Measurements from ENCODE around the gene WBP4. TPM values are rescaled to one million over a fixed set of nuclear protein-coding genes. Genes with fewer than 3 reads are reported as not detected.

Gene WBP4
- polyA plus RNA-seq, 3 donors: 2.8 to 3.8 (median 3.7) TPM

DNA sequence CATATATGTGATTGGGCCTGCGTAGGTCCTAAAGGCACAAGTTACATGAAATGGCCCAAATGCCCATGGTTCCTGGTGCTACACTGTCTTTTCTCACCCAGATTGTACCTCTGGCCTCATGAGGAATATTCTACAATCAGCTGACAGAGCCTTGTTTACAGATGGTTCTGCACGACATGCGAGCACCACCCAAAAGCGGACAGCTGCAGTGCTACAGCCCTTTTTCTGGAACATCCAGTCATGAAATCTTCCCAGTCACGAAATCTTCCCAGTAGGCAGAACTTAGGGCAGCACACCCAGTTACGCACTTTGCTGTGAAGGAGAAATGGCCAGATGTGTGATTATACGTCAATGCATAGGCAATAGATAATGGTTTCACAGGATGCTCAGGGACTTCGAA lies 34.5 kb upstream of the WBP4 start:
- H4K20me1 ChIP-seq (ENCODE audit: insufficient read depth, low read length): peaks cover 32% of the 10 kb centered on the region
- no peaks in the 10 kb centered on the region for H3K27me3 ChIP-seq (ENCODE audit: control insufficient read depth in 2 of 2, insufficient read depth in 2 of 2, low read length in 2 of 2)
- H3K4me1 ChIP-seq (ENCODE audit: control insufficient read depth in 1 of 2, insufficient read depth in 2 of 2, low read length in 2 of 2): peaks cover 6 to 10% of the 10 kb centered on the region in 2 donors
- no peaks in the 10 kb centered on the region for H3K9me3 ChIP-seq (replicated peaks in 1 of 2; ENCODE audit: control insufficient read depth in 1 of 2, insufficient read depth in 1 of 2, low read length in 2 of 2)
- H3K4me1 Mint-ChIP-seq: peaks cover 22% of the 10 kb centered on the region
- H3K79me2 ChIP-seq (ENCODE audit: insufficient read depth, low read length): peaks cover 99% of the 10 kb centered on the region
- no peak overlapping the region for H3K4me2 ChIP-seq (replicated peaks; ENCODE audit: extremely low read depth, low read length, poor library complexity, severe bottlenecking)
- H3K9ac ChIP-seq (ENCODE audit: insufficient read depth, low read length, poor library complexity, severe bottlenecking): no peak overlapping the region
- H3K4me3 ChIP-seq (replicated peaks in 1 of 3; ENCODE audit: low read depth in 2 of 3, low read length in 3 of 3): no peak overlapping the region
- TF ChIP-seq CTCF (IDR thresholded peaks at IDR 0.05): no peak
- 100% methylated on average over 6 of the region's 8 CpGs for WGBS (ENCODE audit: insufficient coverage)
- no peak for DNase-seq
- intact Hi-C loops (cut with micrococcal nuclease): no loop called here
- H3K36me3 Mint-ChIP-seq: peaks cover 10 to 21% of the 10 kb centered on the region in 2 donors
- no peak overlapping the region for H3K4me3 Mint-ChIP-seq
- H3K9me3 Mint-ChIP-seq: no peaks in the 10 kb centered on the region
- H2AFZ ChIP-seq (ENCODE audit: insufficient read depth, low read depth, low read length, poor library complexity, severe bottlenecking): no peak overlapping the region
- no peak overlapping the region for H3K27ac ChIP-seq (ENCODE audit: low read depth in 1 of 2, low read length in 2 of 2)
- peaks cover 0 to 10% of the 10 kb centered on the region in 2 donors for H3K36me3 ChIP-seq (replicated peaks in 1 of 2; ENCODE audit: control insufficient read depth in 1 of 2, insufficient read depth in 2 of 2, low read length in 2 of 2)
- H3K27ac Mint-ChIP-seq: no peak overlapping the region
- H3K27me3 Mint-ChIP-seq (ENCODE audit: low read depth in 3 of 3): no peaks in the 10 kb centered on the region

DNA sequence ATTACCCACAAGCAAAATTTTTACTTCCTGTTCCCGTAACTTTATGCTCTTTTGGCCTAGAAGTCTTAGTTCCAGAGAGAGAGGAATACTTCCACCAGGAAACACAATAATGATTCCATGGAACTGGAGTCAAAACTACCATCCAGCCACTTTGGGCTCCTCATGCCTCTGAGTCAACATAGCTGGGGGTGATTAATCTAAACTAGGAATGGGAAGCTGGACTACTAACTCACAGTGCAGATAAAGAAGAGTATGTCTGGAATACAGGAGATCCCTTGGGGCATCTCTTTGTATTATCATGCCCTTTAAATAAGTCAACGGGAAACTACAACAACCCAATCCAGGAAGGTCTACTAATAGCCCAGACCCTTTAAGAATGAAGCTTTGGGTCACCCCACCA lies 33.3 kb upstream of the WBP4 start:
- H2AFZ ChIP-seq (ENCODE audit: insufficient read depth, low read depth, low read length, poor library complexity, severe bottlenecking): no peak overlapping the region
- Mint-ChIP-seq H3K27ac (peak overlapping the region in 1 of 7 donors; percentile 37), H3K27me3 (ENCODE audit: low read depth in 3 of 3) (no peaks in the 10 kb centered on the region), H3K9me3 (no peaks in the 10 kb centered on the region), H3K36me3 (peaks cover 5 to 21% of the 10 kb centered on the region in 2 donors), H3K4me3 (no peak overlapping the region), H3K4me1 (peaks cover 27% of the 10 kb centered on the region)
- H3K4me2 ChIP-seq (replicated peaks; ENCODE audit: extremely low read depth, low read length, poor library complexity, severe bottlenecking): no peak overlapping the region
- peaks cover 95% of the 10 kb centered on the region for H3K79me2 ChIP-seq (ENCODE audit: insufficient read depth, low read length)
- H3K4me3 ChIP-seq (replicated peaks in 1 of 3; ENCODE audit: low read depth in 2 of 3, low read length in 3 of 3): no peak overlapping the region
- 100% methylated on average over 1 of the region's 2 CpGs for WGBS (ENCODE audit: insufficient coverage)
- H3K9ac ChIP-seq (ENCODE audit: insufficient read depth, low read length, poor library complexity, severe bottlenecking): no peak overlapping the region
- no peaks in the 10 kb centered on the region for H3K27me3 ChIP-seq (ENCODE audit: control insufficient read depth in 2 of 2, insufficient read depth in 2 of 2, low read length in 2 of 2)
- H3K36me3 ChIP-seq (replicated peaks in 1 of 2; ENCODE audit: control insufficient read depth in 1 of 2, insufficient read depth in 2 of 2, low read length in 2 of 2): peaks cover 0 to 10% of the 10 kb centered on the region in 2 donors
- DNase-seq: no peak
- intact Hi-C loops (cut with micrococcal nuclease): no loop called here
- no peak for TF ChIP-seq CTCF (IDR thresholded peaks at IDR 0.05)
- H3K27ac ChIP-seq (ENCODE audit: low read depth in 1 of 2, low read length in 2 of 2): peak overlapping the region in 1 of 2 donors; percentile 6
- H3K4me1 ChIP-seq (ENCODE audit: control insufficient read depth in 1 of 2, insufficient read depth in 2 of 2, low read length in 2 of 2): peaks cover 13 to 18% of the 10 kb centered on the region in 2 donors
- no peaks in the 10 kb centered on the region for H3K9me3 ChIP-seq (replicated peaks in 1 of 2; ENCODE audit: control insufficient read depth in 1 of 2, insufficient read depth in 1 of 2, low read length in 2 of 2)
- H4K20me1 ChIP-seq (ENCODE audit: insufficient read depth, low read length): peaks cover 32% of the 10 kb centered on the region
